Brain microvascular endothelial cell (primary cell): ENCODE data around the gene TFCP2L1.
"Not testable (repeated sequence)": the region's sequence is repeated elsewhere in the genome, so short reads cannot be mapped to it uniquely, and the experiment has no call there.

ENCODE experiments used
- DNase-seq: peaks from one replicate; pipeline ENCODE4 v3.0.0-alpha.2; 2020
- H3K27ac ChIP-seq: fragments of 250-450 bp; sonication (Bioruptor Pico); 2 replicates; pipeline ENCODE4 v1.5.1; 2020; ENCODE audit warnings: mild to moderate bottlenecking, moderate library complexity
- H3K27me3 ChIP-seq: fragments of 250-450 bp; sonication (Bioruptor Pico); replicated peaks from 2 replicates; pipeline ENCODE4 v1.5.1; 2020; ENCODE audit warnings: mild to moderate bottlenecking
- H3K36me3 ChIP-seq: fragments of 250-450 bp; sonication (Bioruptor Pico); replicated peaks from 2 replicates; pipeline ENCODE4 v1.5.1; 2020; ENCODE audit warnings: mild to moderate bottlenecking
- H3K4me3 ChIP-seq: 2 replicates; pipeline ENCODE4 v1.5.1; 2011; ENCODE audit warnings: low read depth, mild to moderate bottlenecking, control low read depth, low read length, moderate library complexity
- in situ Hi-C: cut with HindIII; loops from 2 replicates; pipeline ENCODE4 v1.10.0; 2017; ENCODE audit warnings: low sequenced_read_pairs, low pct_ligation_motif_present
- TF ChIP-seq, protein P1 (sequence below): IDR thresholded peaks from 2 replicates; pipeline ENCODE4 v1.5.1; 2011; ENCODE audit warnings: low read depth, mild to moderate bottlenecking, moderate library complexity, low read length, control low read depth, inconsistent platforms; ENCODE audit errors: missing control alignments

Gene TFCP2L1

DNA sequence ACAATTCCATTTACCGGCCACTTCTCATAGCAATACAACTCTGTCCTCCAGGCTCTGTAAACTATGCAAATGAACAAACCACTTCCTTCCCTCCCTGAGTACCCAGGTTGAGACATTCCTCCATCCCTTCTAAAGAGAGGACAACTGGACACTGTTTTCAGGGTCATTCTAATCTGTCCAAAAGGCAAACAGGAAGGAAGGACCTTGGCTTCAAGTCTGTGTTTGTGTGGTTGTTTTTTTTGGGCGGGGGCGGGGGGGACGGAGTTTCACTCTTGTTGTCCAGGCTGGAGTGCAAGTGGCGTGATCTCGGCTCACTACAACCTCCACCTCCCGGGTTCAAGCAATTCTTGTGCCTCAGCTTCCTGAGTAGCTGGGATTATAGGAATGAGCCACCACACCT lies 3.3 kb downstream of the TFCP2L1 start:
- Histone ChIP-seq H3K27me3 (peaks cover 29% of the 10 kb centered on the region), H3K36me3 (no peaks in the 10 kb centered on the region), H3K27ac (no peak overlapping the region), H3K4me3 (no peak overlapping the region)
- TF ChIP-seq, protein P1, sequence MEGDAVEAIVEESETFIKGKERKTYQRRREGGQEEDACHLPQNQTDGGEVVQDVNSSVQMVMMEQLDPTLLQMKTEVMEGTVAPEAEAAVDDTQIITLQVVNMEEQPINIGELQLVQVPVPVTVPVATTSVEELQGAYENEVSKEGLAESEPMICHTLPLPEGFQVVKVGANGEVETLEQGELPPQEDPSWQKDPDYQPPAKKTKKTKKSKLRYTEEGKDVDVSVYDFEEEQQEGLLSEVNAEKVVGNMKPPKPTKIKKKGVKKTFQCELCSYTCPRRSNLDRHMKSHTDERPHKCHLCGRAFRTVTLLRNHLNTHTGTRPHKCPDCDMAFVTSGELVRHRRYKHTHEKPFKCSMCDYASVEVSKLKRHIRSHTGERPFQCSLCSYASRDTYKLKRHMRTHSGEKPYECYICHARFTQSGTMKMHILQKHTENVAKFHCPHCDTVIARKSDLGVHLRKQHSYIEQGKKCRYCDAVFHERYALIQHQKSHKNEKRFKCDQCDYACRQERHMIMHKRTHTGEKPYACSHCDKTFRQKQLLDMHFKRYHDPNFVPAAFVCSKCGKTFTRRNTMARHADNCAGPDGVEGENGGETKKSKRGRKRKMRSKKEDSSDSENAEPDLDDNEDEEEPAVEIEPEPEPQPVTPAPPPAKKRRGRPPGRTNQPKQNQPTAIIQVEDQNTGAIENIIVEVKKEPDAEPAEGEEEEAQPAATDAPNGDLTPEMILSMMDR, result no peak
- no peak for DNase-seq
- in situ Hi-C loops, result no loop called here

- Histone ChIP-seq H3K27ac (no peak overlapping the region), H3K27me3 (peaks cover 29% of the 10 kb centered on the region), H3K36me3 (no peaks in the 10 kb centered on the region), H3K4me3 (no peak overlapping the region)
- in situ Hi-C loops, result no loop called here
- DNase-seq, result no peak
- TF ChIP-seq, protein P1, result no peak
Measured at GRCh38 chr2:121281107-121281506, 3.9 kb downstream of the TFCP2L1 start.

- Histone ChIP-seq H3K27ac (no peak overlapping the region), H3K4me3 (no peak overlapping the region), H3K27me3 (peaks cover 19% of the 10 kb centered on the region), H3K36me3 (no peaks in the 10 kb centered on the region)
- in situ Hi-C loops, result no loop called here
- TF ChIP-seq, protein P1, result no peak
- no peak for DNase-seq
Measured at GRCh38 chr2:121279476-121280220, 5.4 kb downstream of the TFCP2L1 start.

GRCh38 chr2:121276341-121276740 lies 8.7 kb downstream of the TFCP2L1 start:
- no peak overlapping the region for H3K27ac ChIP-seq
- H3K27me3 ChIP-seq, result peaks cover 6% of the 10 kb centered on the region
- TF ChIP-seq, protein P1, result no peak
- no peaks in the 10 kb centered on the region for H3K36me3 ChIP-seq
- DNase-seq, result no peak
- H3K4me3 ChIP-seq, result no peak overlapping the region
- in situ Hi-C loops, result no loop called here

GRCh38 chr2:121273116-121273515 lies 11.9 kb downstream of the TFCP2L1 start:
- Histone ChIP-seq H3K36me3 (no peaks in the 10 kb centered on the region), H3K4me3 (no peak overlapping the region), H3K27me3 (peaks cover 6% of the 10 kb centered on the region), H3K27ac (no peak overlapping the region)
- in situ Hi-C loops, result no loop called here
- TF ChIP-seq, protein P1, result no peak
- DNase-seq, result no peak

DNA sequence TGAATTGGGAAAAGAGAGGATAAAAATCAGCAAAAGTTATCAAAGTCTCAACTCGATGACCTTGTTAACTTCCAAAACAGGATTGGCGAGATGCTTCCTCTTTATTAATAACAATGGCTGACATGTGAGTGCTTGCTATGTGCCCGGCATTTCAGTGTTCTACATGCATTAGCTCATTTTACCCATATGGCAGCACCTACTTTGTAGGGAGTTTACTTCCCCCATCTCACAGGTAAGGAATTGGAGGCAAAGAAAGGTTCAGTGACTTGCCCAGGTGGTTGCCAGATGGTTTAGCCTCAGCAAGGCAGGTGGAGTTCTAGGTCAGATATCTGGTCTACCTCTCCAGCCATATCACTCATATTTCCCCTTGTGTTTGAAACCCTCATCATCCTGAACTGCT lies 12.4 kb downstream of the TFCP2L1 start:
- TF ChIP-seq, protein P1, result no peak
- H3K27ac ChIP-seq, result no peak overlapping the region
- in situ Hi-C loops, result no loop called here
- H3K27me3 ChIP-seq, result peaks cover 6% of the 10 kb centered on the region
- no peak overlapping the region for H3K4me3 ChIP-seq
- DNase-seq, result no peak
- H3K36me3 ChIP-seq, result no peaks in the 10 kb centered on the region

GRCh38 chr2:121269436-121269835 lies 15.6 kb downstream of the TFCP2L1 start:
- DNase-seq, H3K27ac ChIP-seq, H3K27me3 ChIP-seq, in situ Hi-C loops, H3K4me3 ChIP-seq, H3K36me3 ChIP-seq: not testable (repeated sequence)
